Transverse colon (tissue), 4 donors: ENCODE measurements around the gene SCAPER.

Experiments
- EP300 ChIP-seq: sonication (generic); formaldehyde crosslinking; IDR thresholded peaks from one replicate; pipeline ENCODE4 v1.6.1; 2017; ENCODE audit warnings: antibody characterized with exemption, low read depth
- POLR2AphosphoS5 ChIP-seq, 3 donors: sonication (generic); formaldehyde crosslinking; IDR thresholded peaks; one replicate each; pipeline ENCODE4 v1.6.1; 2016; ENCODE audit warnings: antibody characterized with exemption in 3 of 3
- TF ChIP-seq, protein P1 (sequence below), 5 experiments: fragments of 200-600 bp in 3 of 5; fragments of 450-650 bp in 2 of 5; sonication (generic) in 3 of 5; IDR thresholded peaks; 1 replicate in 2 of 5; 2 replicates in 3 of 5; pipeline ENCODE4 v1.5.1; 2016 to 2017; ENCODE audit warnings: antibody characterized with exemption in 5 of 5, inconsistent platforms in 3 of 5, mild to moderate bottlenecking in 2 of 5, moderate library complexity in 1 of 5

- TF ChIP-seq, protein P1, sequence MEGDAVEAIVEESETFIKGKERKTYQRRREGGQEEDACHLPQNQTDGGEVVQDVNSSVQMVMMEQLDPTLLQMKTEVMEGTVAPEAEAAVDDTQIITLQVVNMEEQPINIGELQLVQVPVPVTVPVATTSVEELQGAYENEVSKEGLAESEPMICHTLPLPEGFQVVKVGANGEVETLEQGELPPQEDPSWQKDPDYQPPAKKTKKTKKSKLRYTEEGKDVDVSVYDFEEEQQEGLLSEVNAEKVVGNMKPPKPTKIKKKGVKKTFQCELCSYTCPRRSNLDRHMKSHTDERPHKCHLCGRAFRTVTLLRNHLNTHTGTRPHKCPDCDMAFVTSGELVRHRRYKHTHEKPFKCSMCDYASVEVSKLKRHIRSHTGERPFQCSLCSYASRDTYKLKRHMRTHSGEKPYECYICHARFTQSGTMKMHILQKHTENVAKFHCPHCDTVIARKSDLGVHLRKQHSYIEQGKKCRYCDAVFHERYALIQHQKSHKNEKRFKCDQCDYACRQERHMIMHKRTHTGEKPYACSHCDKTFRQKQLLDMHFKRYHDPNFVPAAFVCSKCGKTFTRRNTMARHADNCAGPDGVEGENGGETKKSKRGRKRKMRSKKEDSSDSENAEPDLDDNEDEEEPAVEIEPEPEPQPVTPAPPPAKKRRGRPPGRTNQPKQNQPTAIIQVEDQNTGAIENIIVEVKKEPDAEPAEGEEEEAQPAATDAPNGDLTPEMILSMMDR (IDR thresholded peaks at IDR 0.05), result no peak
- TF ChIP-seq EP300, result no peak
- TF ChIP-seq POLR2AphosphoS5 (IDR thresholded peaks at IDR 0.05), result peak in 1 of 3 donors; percentile 25
Measured at GRCh38 chr15:76342382-76343201, 562.5 kb downstream of the SCAPER start.
